Thymus (tissue), 11 donors: ENCODE measurements around the gene ITPR1. TPM values are rescaled to one million over a fixed set of nuclear protein-coding genes. Genes with fewer than 3 reads are reported as not detected.

Source experiments
- DNase-seq, 9 donors: peaks; one replicate each; pipeline ENCODE4 v3.0.0-alpha.2; 2013; ENCODE audit warnings: low spot score in 9 of 9, low read depth in 6 of 9, missing footprints in 1 of 9
- H3K27ac ChIP-seq, 2 donors: one replicate each; pipeline ENCODE4 v1.5.1; 2013; ENCODE audit warnings: control low read depth in 1 of 2, low read depth in 1 of 2, low read length in 1 of 2, mild to moderate bottlenecking in 1 of 2, moderate library complexity in 1 of 2
- H3K27me3 ChIP-seq, 2 donors: one replicate each; pipeline ENCODE4 v1.5.1; 2013; ENCODE audit warnings: low read length in 1 of 2; ENCODE audit not compliant: control insufficient read depth in 2 of 2, insufficient read depth in 1 of 2
- H3K36me3 ChIP-seq, 2 donors: one replicate each; pipeline ENCODE4 v1.5.1; 2013; ENCODE audit warnings: low read length in 1 of 2, mild to moderate bottlenecking in 1 of 2, moderate library complexity in 1 of 2; ENCODE audit not compliant: control insufficient read depth in 2 of 2, insufficient read depth in 2 of 2
- H3K4me1 ChIP-seq, 2 donors: one replicate each; pipeline ENCODE4 v1.5.1; 2013; ENCODE audit warnings: low read length in 2 of 2; ENCODE audit not compliant: control insufficient read depth in 2 of 2, insufficient read depth in 2 of 2
- H3K4me3 ChIP-seq, 2 donors: one replicate each; pipeline ENCODE4 v1.5.1; 2013; ENCODE audit warnings: low read length in 2 of 2, control low read depth in 1 of 2, mild to moderate bottlenecking in 1 of 2
- H3K9me3 ChIP-seq, 2 donors: one replicate each; pipeline ENCODE4 v1.5.1; 2013; ENCODE audit warnings: low read length in 1 of 2, mild to moderate bottlenecking in 1 of 2; ENCODE audit not compliant: control insufficient read depth in 2 of 2, insufficient read depth in 1 of 2
- WGBS: extraction: QIAGEN DNeasy Blood & Tissue Kit; methylation state at CpG from one replicate; pipeline ENCODE4 v1.1.7; 2013; 5-methylcytosine and 5-hydroxymethylcytosine counted together
- polyA plus RNA-seq: library from polyadenylated mRNA; stranded (reverse); fragments of 200-250 nt; gene quantifications from one replicate; pipeline ENCODE4 v1.2.3, GENCODE V29; 2013
- total RNA-seq: library from RNA; stranded (reverse); fragments of 120-200 nt; gene quantifications from one replicate; pipeline ENCODE4 v1.2.4, GENCODE V29; 2013
- donor health status: healthy.

ITPR1 gene
- total and polyA plus RNA-seq, 2 donors = 23.9 to 36.6 TPM

DNA sequence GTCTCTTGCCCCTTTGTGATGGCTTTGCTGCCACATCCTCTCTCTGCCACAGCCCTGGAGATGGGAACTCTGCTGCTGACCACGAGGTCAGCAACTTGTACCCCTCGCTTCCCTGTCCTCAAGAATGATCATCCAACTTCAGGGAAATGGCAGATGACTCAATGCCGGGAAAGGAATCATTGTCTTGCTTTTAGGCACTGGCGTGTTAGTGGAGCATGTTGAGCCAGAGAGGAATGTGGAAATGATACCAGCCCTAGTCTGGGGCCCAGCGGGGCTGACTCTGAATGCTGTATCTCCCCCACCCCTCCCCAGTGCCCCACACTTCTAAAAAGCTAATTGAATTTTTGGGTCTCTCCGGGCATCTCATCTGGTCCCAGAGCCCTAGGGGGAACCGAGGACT is 301.2 kb downstream of the ITPR1 start:
- H3K4me1 ChIP-seq = no peaks in the 10 kb centered on the region
- no peak for DNase-seq
- peaks cover 44 to 58% of the 10 kb centered on the region in 2 donors for H3K36me3 ChIP-seq
- no peaks in the 10 kb centered on the region for H3K27me3 ChIP-seq
- no peak overlapping the region for H3K27ac ChIP-seq
- H3K9me3 ChIP-seq = no peaks in the 10 kb centered on the region
- no peak overlapping the region for H3K4me3 ChIP-seq
- 100% methylated on average over 7 of the region's 7 CpGs for WGBS

DNA sequence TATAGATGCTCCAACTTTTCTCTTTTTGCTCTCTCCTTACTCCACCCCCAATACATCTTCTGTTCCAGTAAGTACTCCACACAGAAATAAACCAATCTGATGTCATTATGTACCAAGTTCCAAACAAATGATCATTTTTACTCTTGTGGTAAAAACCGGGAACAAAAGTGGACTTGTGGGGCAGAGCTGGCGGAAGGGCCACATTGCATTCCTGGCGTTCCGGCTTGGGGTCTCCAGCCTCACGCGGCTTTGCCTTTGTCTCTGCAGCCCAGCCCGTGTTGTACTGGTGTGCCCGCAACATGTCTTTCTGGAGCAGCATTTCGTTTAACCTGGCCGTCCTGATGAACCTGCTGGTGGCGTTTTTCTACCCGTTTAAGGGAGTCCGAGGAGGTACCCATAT is 301.6 kb downstream of the ITPR1 start:
- H3K36me3 ChIP-seq = peaks cover 44 to 60% of the 10 kb centered on the region in 2 donors

GRCh38 chr3:4795905-4796304 is 302.8 kb downstream of the ITPR1 start:
- no peak overlapping the region for H3K4me3 ChIP-seq
- WGBS = 99% methylated on average over 7 of the region's 7 CpGs
- no peaks in the 10 kb centered on the region for H3K27me3 ChIP-seq
- no peak for DNase-seq
- H3K4me1 ChIP-seq = no peaks in the 10 kb centered on the region
- H3K36me3 ChIP-seq = peaks cover 45 to 61% of the 10 kb centered on the region in 2 donors
- no peak overlapping the region for H3K27ac ChIP-seq
- no peaks in the 10 kb centered on the region for H3K9me3 ChIP-seq

More for the DNA sequence above, 301.6 kb downstream of the ITPR1 start:
- no peak for DNase-seq
- 98% methylated on average over 13 of the region's 13 CpGs for WGBS
- no peaks in the 10 kb centered on the region for H3K9me3 ChIP-seq
- no peaks in the 10 kb centered on the region for H3K4me1 ChIP-seq
- H3K27ac ChIP-seq = no peak overlapping the region
- no peak overlapping the region for H3K4me3 ChIP-seq
- no peaks in the 10 kb centered on the region for H3K27me3 ChIP-seq

DNA sequence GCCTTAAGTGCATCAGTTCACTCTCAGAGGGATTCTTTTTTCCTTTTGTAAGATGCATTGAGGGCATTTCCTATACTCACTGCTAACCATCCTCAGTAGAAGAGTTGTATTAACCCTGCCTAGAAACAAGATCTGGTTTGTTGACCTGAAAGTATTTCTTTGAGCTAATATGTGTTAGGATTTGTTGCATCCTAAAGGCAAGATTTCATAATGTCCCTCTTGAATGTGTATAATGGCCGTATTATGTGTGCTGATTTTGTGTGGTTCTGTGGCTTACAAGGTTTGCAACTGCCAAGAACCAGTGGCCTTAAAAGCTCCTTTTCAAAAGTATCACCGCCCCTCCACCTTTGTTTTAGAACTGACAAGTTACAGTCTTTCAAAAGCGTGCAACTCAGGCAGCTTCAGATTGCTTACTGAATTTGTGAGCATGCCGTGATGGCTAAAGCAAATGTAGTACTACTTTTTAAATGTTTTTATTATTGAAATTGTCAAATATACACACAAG is 304.1 kb downstream of the ITPR1 start:
- no peaks in the 10 kb centered on the region for H3K27me3 ChIP-seq
- H3K4me3 ChIP-seq = no peak overlapping the region
- H3K4me1 ChIP-seq = no peaks in the 10 kb centered on the region
- H3K36me3 ChIP-seq = peaks cover 35 to 56% of the 10 kb centered on the region in 2 donors
- 98% methylated on average over 4 of the region's 4 CpGs for WGBS
- H3K9me3 ChIP-seq = no peaks in the 10 kb centered on the region
- no peak for DNase-seq
- no peak overlapping the region for H3K27ac ChIP-seq

- Histone ChIP-seq H3K4me3 (no peak overlapping the region), H3K27ac (no peak overlapping the region), H3K4me1 (peaks cover 0 to 6% of the 10 kb centered on the region in 2 donors), H3K36me3 (peaks cover 31 to 57% of the 10 kb centered on the region in 2 donors), H3K9me3 (no peaks in the 10 kb centered on the region), H3K27me3 (no peaks in the 10 kb centered on the region)
- 93% methylated on average over 14 of the region's 14 CpGs for WGBS
- DNase-seq = no peak
Observed at GRCh38 chr3:4799266-4800256, 306.4 kb downstream of the ITPR1 start.

GRCh38 chr3:4800595-4800994 is 307.4 kb downstream of the ITPR1 start:
- H3K9me3 ChIP-seq = no peaks in the 10 kb centered on the region
- DNase-seq = no peak
- H3K27me3 ChIP-seq = no peaks in the 10 kb centered on the region
- WGBS = 97% methylated on average over 4 of the region's 4 CpGs
- H3K4me3 ChIP-seq = no peak overlapping the region
- peaks cover 30 to 54% of the 10 kb centered on the region in 2 donors for H3K36me3 ChIP-seq
- H3K4me1 ChIP-seq = peaks cover 0 to 12% of the 10 kb centered on the region in 2 donors
- no peak overlapping the region for H3K27ac ChIP-seq

- H3K27ac ChIP-seq = no peak overlapping the region
- no peaks in the 10 kb centered on the region for H3K9me3 ChIP-seq
- no peak for DNase-seq
- peaks cover 32 to 41% of the 10 kb centered on the region in 2 donors for H3K36me3 ChIP-seq
- no peak overlapping the region for H3K4me3 ChIP-seq
- 99% methylated on average over 5 of the region's 5 CpGs for WGBS
- H3K4me1 ChIP-seq = peaks cover 0 to 12% of the 10 kb centered on the region in 2 donors
- H3K27me3 ChIP-seq = no peaks in the 10 kb centered on the region
Observed at GRCh38 chr3:4801892-4802291, 308.7 kb downstream of the ITPR1 start.

DNA sequence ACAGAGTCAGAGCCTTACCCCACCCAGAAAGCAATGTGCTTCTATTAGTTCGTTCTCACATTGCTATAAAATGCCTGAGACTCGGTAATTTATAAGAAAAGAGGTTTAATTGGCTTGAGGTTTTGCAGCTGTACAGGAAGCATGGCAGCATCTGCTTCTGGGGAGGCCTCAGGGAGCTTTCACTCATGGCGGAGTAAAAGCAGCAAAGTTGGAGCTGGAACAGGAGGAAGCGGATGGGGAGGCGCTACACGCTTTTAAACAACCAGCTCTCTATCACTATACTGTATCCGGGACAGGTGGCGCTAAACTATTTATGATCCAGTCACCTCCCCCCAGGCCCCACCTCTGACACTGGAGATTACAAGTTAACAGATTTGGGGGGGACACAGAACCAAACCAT is 309.8 kb downstream of the ITPR1 start:
- Histone ChIP-seq H3K4me3 (no peak overlapping the region), H3K9me3 (no peaks in the 10 kb centered on the region), H3K36me3 (peaks cover 31 to 43% of the 10 kb centered on the region in 2 donors), H3K4me1 (peaks cover 0 to 12% of the 10 kb centered on the region in 2 donors), H3K27ac (no peak overlapping the region), H3K27me3 (no peaks in the 10 kb centered on the region)
- 98% methylated on average over 8 of the region's 8 CpGs for WGBS
- DNase-seq = no peak
